Fibroblast of lung (primary cell): ENCODE data around the gene PILRA.

ENCODE experiments used
- EZH2 ChIP-seq: IDR thresholded peaks from 2 replicates; pipeline ENCODE4 v1.5.1; 2012; ENCODE audit warnings: low read length, control low read depth, mild to moderate bottlenecking; ENCODE audit errors: missing control alignments
- TF ChIP-seq, protein P1 (sequence below), 2 donors: IDR thresholded peaks in 1 of 2; conservative IDR thresholded peaks in 1 of 2; 1 replicate in 1 of 2; 2 replicates in 1 of 2; pipeline ENCODE4 v1.5.1; 2011 to 2012; ENCODE audit warnings: low read length in 2 of 2, control low read depth in 1 of 2, inconsistent platforms in 1 of 2, low read depth in 1 of 2, mild to moderate bottlenecking in 1 of 2

DNA sequence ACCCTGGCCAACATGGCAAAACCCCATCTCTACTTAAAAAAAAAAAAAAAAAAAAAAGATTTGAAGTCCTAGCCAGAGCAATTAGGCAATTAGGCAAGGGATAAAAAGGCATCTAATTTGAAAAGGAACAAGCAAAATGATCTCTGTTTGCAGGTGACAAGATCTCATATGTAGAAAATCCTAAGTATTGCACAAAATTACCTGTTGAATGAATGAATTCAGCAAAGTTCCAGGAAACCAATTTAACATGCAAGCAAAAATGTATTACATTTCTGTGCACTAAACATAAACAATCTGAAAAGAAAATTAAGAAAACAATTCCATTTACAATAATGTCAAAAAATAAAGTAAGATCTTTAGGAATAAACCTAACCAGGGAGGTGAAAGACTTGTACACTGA, 10.2 kb upstream of the PILRA start:
- TF ChIP-seq, protein P1, sequence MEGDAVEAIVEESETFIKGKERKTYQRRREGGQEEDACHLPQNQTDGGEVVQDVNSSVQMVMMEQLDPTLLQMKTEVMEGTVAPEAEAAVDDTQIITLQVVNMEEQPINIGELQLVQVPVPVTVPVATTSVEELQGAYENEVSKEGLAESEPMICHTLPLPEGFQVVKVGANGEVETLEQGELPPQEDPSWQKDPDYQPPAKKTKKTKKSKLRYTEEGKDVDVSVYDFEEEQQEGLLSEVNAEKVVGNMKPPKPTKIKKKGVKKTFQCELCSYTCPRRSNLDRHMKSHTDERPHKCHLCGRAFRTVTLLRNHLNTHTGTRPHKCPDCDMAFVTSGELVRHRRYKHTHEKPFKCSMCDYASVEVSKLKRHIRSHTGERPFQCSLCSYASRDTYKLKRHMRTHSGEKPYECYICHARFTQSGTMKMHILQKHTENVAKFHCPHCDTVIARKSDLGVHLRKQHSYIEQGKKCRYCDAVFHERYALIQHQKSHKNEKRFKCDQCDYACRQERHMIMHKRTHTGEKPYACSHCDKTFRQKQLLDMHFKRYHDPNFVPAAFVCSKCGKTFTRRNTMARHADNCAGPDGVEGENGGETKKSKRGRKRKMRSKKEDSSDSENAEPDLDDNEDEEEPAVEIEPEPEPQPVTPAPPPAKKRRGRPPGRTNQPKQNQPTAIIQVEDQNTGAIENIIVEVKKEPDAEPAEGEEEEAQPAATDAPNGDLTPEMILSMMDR (conservative IDR thresholded peaks at IDR 0.05 in 1 of 2, IDR thresholded peaks at IDR 0.05 in 1 of 2; ENCODE audit: low read depth in 1 of 2, low read length in 2 of 2) = no peak
- no peak for TF ChIP-seq EZH2
